ENCODE results near the gene FOXC1.

Gene FOXC1

GRCh38 chr6:1584996-1585668 is 24.6 kb upstream of the FOXC1 start:
- no peak for DNase-seq

DNA sequence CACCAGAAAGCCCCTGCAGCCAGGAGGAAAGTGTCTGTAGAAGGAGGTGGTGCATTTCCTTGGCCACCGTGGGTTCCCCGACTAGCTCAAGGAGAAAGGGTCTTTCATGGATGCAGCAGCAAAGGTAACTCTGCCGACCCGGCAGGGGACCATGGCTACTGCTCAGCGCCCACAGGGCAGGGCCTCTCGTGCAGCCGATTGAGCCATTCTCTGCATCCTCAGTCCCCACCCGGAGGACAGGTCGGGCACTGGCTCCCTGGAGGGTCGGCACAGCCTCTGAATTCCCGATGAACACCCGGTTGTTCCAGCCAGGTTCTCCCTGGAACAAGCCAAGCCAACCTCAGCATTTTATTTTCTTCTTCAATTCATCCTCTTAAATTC is 24.1 kb upstream of the FOXC1 start:
- DNase-seq: no peak

DNA sequence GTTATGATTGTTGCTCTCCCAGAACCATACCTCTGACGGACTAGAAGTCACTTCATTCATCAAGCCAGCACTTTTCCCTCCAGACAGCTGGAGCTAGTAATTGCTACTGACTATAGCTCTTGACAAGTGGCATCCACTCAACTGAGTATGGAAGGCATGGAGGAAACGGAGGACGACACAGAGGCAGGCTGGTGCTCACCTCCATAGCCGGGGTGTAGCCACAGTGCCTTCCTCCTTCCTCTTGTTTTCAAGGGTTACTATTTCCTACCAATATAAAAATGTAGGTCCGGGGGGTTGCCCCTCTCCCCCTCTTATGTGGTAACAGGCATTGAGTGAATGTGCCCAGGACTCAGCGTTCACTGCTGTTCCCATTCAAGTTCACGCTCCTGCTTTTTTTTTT is 23.5 kb upstream of the FOXC1 start:
- DNase-seq: no peak

DNA sequence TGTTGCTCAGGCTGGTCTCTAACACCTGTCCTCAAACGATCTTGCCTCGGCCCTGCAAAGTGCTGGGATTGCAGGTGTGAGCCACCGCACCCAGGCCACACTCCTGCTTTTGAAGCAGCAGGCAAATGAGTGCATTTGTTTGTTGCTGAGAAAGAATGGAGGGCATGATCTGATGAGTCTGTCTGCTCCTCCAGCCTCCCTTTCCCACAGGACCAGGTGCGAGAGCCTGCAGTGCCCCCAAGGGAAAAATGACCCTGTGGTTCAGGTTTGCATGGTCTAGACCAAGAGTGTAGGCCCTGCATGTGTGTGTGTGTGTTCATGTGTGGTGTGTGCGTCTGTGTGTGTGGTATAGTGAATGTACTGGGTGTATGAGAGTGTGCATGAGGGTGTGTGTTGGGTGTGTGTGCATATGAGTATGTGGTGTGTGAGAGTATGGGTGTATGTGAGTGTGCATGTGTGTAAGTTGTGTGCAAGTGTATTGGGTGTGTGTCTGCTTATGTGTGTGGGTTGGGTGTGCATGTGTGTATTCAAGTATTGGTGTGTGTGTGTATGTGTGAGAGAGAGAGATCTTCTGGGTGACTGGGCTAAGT is 22.8 kb upstream of the FOXC1 start:
- DNase-seq: no peak

- DNase-seq: no peak
Observed at GRCh38 chr6:1587546-1587945, 22.2 kb upstream of the FOXC1 start.

DNA sequence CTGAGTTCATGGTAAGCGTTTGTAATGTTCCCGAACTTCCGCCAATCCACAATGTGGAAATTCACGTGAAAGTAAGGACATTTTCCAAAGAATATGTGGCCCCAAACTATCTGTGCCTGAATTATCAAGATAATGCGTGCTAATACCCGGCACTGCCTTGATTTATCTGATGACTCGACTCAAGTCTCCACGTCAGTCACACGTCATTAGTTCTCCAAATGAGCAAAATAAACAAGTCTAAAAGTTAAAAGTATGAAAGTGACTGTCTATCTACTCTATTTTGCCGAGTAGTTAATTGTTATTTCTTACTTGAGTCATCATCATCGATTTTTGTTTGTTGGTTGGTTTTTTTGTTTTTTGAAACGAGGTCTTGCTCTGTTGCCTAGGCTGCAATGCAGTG is 21.7 kb upstream of the FOXC1 start:
- DNase-seq: no peak

DNA sequence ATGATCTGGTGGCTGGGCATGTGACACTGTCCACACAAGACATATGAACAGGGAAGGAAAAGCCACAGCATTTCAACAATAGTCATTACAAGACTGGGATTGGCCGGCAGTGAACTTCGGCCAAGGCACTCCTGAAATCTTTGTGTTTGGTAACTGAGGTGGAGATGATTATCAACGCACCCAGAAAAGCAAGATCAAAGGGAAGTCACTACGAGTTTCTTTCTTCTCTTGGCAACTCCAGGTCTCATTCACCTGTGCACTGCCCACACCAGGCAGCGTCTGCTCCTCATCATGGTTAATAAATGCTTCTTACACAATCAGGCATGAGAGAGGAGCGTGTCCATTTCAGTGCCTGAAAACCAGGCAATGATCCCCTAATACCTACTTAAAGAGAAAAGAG is 20.5 kb upstream of the FOXC1 start:
- no peak for DNase-seq

DNA sequence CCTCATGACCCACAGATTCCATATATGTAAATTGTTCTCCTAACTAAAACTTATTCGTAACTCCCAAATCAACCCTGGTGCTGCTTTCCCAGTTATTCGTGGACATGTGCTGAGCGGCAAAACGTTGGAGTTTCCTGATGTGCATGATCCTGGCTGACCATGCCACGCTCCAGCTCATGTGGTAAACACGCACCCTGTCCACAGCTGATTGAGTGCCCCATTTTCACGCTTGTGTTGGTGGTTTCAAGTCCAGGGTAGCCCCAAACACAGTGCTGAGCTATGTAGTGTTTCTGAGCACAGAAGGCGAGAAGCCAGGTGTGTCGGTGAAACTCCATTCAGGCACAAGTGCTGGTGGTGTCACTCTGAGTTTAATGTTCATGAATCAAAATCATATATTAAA is 19.1 kb upstream of the FOXC1 start:
- DNase-seq: no peak

DNA sequence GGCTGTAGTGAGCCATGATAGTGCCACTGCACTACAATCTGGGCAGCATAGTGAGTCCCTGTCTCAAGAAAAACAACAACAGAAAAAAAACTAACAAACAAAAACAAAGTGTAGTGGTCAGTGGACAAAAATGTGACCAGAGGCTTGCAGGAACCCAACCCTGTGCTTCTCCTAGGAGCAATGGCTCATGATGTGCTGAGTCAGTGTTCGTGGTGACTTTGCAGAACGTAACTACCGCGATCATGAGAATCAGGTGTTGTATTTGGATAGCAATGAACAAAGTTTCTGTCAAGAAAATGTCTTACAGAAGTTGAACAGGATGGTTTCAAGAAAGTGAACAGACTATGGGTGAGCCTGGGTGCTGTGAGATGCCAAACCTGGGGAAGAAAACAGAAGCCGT is 18.5 kb upstream of the FOXC1 start:
- DNase-seq: no peak

DNA sequence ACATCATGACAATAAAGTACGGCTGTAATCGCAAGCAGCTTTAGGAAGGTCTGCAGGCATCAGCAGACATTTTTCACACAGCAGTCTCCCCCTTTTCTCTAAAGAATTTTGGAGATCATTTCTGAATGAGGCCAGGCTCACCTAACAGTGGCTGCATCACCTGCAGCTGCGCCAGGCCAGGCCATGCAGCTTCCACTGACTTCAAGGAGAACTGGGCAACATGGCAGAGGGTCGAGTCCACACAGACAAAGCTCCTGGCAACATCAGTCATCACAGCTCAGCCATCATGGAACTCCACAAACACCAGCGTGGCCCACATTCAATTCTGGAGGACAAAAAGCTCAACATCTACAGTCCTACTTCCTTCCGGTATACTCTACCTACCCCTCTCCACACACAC is 17.8 kb upstream of the FOXC1 start:
- no peak for DNase-seq

GRCh38 chr6:1592852-1593251 is 16.9 kb upstream of the FOXC1 start:
- no peak for DNase-seq

- DNase-seq: no peak
Observed at GRCh38 chr6:1593286-1593957, 16.3 kb upstream of the FOXC1 start.

DNA sequence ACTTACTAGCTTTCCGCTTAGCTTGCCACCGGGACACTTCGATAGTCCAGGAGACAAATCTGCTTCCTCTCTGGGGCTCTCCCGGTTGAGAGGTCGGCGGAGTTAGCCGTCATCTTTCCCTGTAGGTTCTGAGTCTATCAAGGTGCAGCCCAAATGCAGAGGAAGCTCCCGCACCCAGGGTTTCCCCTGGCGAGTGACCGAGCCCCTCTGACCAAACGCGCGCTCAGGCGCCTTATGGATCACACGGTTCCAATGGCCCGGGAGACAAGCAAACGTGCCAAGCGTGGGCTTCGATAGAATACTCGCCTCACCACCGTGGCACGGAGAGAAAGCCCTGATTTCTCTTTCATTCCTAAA is 15.8 kb upstream of the FOXC1 start:
- DNase-seq: no peak

DNA sequence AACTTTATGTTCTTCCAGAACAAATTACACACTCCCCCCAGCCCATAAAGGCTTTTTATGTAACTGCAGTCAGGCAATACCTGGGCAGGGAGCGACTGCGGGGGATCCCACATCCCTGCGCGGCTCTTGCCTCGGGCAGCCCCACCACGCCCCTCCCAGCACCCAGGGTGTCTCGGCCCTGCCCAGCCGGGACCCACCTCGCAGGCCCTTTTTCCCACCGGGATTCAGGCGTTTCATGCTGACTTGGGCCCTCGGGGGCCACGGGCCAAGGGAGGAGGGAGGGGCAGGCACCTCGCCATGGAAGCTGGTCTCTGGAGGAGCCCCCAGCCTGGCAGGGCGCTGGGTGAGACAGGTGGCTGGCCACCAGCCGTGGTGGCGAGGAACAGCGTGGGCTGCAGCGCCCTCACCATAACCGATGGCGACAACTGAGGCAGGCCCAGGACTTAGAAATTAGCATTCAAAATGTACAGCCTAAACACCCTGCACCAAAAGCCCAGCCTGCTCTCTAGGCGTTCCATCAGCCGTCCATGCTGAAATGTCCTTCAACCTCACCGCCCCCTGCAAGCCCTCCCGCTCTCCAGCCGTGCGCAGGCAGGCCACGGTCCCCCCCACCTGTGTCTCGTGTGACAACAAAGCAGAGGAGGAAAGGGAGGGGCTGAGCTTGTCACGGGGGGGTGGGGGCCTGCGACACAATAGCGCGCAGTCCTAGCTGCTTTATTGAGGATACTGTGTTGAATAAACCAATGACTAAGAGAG is 15.1 kb upstream of the FOXC1 start:
- DNase-seq: no peak

DNA sequence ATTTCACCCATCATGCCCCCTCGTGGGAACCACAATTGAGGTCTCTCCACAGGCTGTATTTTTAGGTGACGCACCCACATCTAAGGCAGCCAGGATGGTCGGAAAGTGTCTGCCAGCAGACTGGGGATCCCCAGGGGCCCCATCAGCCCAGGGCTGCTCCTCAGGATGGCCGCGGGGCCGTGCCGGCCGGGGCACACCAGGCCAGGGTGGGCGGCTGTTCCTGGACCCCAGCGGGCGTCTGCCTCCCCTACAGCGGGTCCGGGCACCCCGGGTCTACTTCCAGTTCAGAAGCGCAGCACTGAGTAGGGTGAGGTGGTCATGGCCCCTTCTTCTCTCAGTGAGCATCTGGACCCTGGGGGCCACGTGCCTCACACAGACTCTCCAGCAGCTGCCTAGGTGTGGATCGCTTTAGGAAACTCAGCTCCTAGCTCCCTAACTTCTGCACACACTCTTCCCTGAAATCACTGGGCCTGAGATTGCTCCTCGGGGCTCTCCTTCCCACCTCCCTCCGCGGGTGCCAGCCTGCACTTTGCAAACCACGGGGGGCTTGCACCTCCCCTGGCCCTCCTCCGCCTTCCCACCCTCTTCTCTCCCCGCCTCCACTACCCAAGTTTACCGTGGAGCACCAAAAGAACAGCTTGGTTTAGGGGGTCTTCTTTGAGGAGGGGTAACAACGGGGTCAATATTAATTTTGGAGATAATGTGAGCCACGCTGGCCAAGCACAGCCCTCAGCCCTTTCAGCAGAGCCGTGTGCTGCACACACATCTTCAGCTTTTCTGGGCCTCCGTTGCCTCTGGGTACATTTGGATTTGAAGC is 14.2 kb upstream of the FOXC1 start:
- no peak for DNase-seq

DNA sequence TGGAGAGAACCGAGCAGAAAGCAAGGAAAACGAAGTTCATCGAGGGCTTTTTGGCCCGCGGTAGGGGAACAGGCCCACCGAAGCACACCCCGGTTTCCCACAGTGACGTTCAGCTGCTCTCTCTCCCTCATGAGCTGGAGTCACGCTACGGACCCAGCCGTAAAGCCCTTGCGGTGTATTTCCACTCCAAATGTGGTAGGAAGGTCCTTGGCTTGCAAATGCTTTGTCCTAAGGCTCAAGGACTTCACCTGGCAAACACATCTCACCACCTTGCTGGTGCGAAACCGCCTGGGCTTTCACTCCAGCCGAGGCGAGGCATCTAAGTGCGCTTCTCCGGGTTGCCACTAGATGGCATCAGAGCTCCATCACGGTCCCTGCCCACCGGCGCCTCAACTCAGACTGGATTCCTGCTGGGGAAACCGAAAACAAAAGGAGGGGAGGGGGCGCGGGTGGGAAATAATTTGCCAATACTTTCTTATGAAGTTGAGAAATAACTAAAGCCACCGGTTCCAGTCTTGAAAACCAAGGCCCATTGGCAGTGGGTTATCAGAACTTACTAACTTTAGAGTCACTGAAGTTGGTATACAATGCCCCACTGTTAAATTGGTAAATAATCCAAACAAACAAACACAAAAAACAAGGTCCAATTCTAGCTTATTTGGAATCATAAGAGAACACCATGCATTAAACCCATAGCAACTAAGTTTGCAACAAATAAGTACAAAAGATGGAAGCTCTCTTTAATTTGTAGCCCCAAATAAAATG is 13.4 kb upstream of the FOXC1 start:
- peak; percentile 56 to 70 (median 70) for DNase-seq

DNA sequence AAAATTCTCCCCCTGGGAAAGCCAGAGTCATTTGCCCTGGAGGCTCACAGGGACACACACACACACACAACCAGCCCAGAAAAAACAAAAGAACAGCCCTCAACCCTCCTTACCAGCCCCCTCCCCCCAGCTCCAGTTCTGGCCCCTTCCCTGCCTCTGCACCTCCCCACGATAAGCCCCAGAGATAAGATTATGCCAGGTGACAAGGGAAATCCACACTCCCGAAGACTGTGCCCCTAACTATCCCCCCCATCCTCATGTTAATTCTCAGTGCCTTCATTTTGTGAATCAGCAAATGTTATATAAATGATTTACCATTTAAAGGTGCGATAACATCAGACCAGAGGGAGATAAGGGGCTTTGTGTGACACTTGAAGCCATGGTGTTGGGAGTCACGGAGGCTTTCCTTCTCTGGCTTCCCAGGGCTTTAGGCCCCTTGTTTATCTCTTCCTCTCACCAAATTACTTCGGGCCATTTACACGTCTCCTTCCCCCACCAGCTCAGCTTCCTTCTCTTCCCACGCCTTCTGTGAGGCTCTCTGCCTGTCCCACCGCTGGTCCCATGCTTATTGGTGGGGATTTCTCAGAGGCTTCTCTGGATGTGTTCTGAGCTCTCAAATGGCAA is 12.5 kb upstream of the FOXC1 start:
- peak in 2 of 3 donors; percentile 21 to 27 for DNase-seq

GRCh38 chr6:1597924-1598323 is 11.8 kb upstream of the FOXC1 start:
- peak in 2 of 3 donors; percentile 12 to 36 for DNase-seq

- DNase-seq: no peak
Observed at GRCh38 chr6:1598433-1598832, 11.3 kb upstream of the FOXC1 start.

GRCh38 chr6:1598886-1599285 is 10.8 kb upstream of the FOXC1 start:
- no peak for DNase-seq

GRCh38 chr6:1599469-1599868 is 10.2 kb upstream of the FOXC1 start:
- DNase-seq: no peak
